Cardiac fibroblast (primary cell): ENCODE data around the gene ADIPOR2.

ENCODE experiments used
- DNase-seq, 2 donors: peaks; one replicate each; pipeline versions ENCODE4 v3.0.0 to v3.0.0-alpha.2; 2010; ENCODE audit warnings: low read depth in 2 of 2
- H3K4me3 ChIP-seq, 2 donors: replicated peaks in 1 of 2; 1 replicate in 1 of 2; 2 replicates in 1 of 2; pipeline ENCODE4 v1.5.1; 2011; ENCODE audit warnings: low read depth in 2 of 2, low read length in 2 of 2, mild to moderate bottlenecking in 2 of 2, moderate library complexity in 1 of 2
- CTCF ChIP-seq: IDR thresholded peaks from one replicate; pipeline ENCODE4 v1.5.1; 2011; ENCODE audit warnings: low read depth, mild to moderate bottlenecking, low read length, inconsistent platforms

The ADIPOR2 gene

GRCh38 chr12:1646569-1647284 is 44.1 kb upstream of the ADIPOR2 start:
- no peak for TF ChIP-seq CTCF
- DNase-seq, result no peak
- no peak overlapping the region for H3K4me3 ChIP-seq

- no peak for TF ChIP-seq CTCF
- no peak for DNase-seq
- no peak overlapping the region for H3K4me3 ChIP-seq
These were observed 43.6 kb upstream of the ADIPOR2 start for GRCh38 chr12:1647285-1647669.

DNA sequence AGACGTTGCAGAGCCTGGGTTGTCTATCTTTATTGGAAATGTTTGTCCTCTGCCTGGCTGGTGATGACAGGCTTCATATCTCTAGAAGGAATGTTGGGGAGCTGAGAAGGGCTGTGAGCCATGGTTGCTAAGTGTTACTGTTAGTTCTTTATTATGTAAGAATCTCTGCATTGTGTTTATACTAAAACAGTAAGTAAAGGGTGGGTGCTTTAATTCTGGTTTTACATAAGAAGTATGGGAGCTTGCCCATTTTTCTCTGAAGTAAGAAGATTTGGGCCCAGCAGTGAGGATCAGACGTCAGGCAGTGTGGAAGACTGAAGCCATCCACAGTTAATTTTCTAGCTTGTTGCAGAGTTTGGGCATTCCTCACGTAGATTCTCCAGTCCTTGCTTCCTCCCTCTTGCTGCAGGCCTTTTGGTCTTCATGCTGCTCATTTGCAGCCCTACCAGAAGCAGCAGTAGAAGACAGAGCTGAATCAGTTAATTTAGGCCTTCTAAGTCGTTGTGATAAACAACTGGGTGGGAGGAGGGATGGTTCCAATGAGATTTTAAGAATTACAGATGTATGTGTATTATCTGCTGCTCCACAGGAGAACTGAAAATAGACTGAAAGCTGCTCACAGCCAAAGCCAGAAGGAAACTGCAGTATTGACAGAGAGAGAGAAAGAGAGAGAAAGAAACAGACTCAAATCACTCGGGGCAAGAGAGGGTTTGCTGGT is 40.5 kb upstream of the ADIPOR2 start:
- no peak for TF ChIP-seq CTCF
- no peak overlapping the region for H3K4me3 ChIP-seq
- DNase-seq, result peak; percentile 36 to 86

DNA sequence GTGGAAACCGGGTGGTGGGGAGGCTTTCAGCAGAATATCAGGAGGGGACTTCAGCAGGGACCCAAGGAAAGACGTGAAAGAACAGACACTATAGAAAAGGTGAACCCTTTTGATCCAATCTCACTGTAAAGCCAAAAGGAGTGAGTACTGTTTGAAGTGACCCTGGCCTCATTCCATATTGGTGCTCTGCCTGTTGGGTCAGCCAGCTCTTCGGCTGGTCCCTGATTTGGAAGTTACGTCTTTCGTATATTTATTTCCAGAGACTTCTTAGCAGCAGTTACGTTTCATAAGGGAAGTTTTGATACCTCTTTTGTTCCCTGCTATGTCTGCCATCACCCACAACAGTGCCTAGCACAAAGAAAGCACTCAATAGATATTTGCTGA is 39.9 kb upstream of the ADIPOR2 start:
- no peak for DNase-seq
- no peak overlapping the region for H3K4me3 ChIP-seq
- TF ChIP-seq CTCF, result no peak

GRCh38 chr12:1651946-1652345 is 38.9 kb upstream of the ADIPOR2 start:
- no peak overlapping the region for H3K4me3 ChIP-seq
- no peak for TF ChIP-seq CTCF
- DNase-seq, result no peak

GRCh38 chr12:1655225-1655788 is 35.6 kb upstream of the ADIPOR2 start:
- no peak for TF ChIP-seq CTCF
- no peak overlapping the region for H3K4me3 ChIP-seq
- no peak for DNase-seq
